Raji (cell line): ENCODE results near the gene HTR4.

Experiments used
- POLR2A ChIP-seq: IDR thresholded peaks from 2 replicates; pipeline ENCODE4 v1.6.1; 2011; ENCODE audit warnings: low read depth, low read length, control low read depth; ENCODE audit not compliant: insufficient read depth

HTR4 gene

GRCh38 chr5:148635321-148636083, 18.8 kb downstream of the HTR4 start:
- no peak for TF ChIP-seq POLR2A

- TF ChIP-seq POLR2A: no peak
These were observed 21.3 kb downstream of the HTR4 start for GRCh38 chr5:148633067-148633377.

GRCh38 chr5:148632255-148633066, 21.9 kb downstream of the HTR4 start:
- TF ChIP-seq POLR2A: no peak

- no peak for TF ChIP-seq POLR2A
These were observed 27.3 kb downstream of the HTR4 start for GRCh38 chr5:148626986-148627385.

GRCh38 chr5:148626081-148626613, 28.2 kb downstream of the HTR4 start:
- no peak for TF ChIP-seq POLR2A

GRCh38 chr5:148625250-148625649, 29.1 kb downstream of the HTR4 start:
- no peak for TF ChIP-seq POLR2A

GRCh38 chr5:148623741-148624140, 30.6 kb downstream of the HTR4 start:
- no peak for TF ChIP-seq POLR2A

- TF ChIP-seq POLR2A: no peak
These were observed 31.2 kb downstream of the HTR4 start for GRCh38 chr5:148623101-148623500.

- TF ChIP-seq POLR2A: no peak
These were observed 33.6 kb downstream of the HTR4 start for GRCh38 chr5:148620696-148621095.

- no peak for TF ChIP-seq POLR2A
These were observed 34.2 kb downstream of the HTR4 start for GRCh38 chr5:148620091-148620490.

- TF ChIP-seq POLR2A: no peak
These were observed 34.8 kb downstream of the HTR4 start for GRCh38 chr5:148619484-148619883.

GRCh38 chr5:148615644-148616275, 38.6 kb downstream of the HTR4 start:
- no peak for TF ChIP-seq POLR2A

GRCh38 chr5:148607406-148607805, 46.9 kb downstream of the HTR4 start:
- no peak for TF ChIP-seq POLR2A

GRCh38 chr5:148606296-148606695, 48.0 kb downstream of the HTR4 start:
- no peak for TF ChIP-seq POLR2A

- TF ChIP-seq POLR2A: no peak
These were observed 55.1 kb downstream of the HTR4 start for GRCh38 chr5:148599187-148599586.

- TF ChIP-seq POLR2A: no peak
These were observed 58.6 kb downstream of the HTR4 start for GRCh38 chr5:148595697-148596096.
